22Rv1 (cell line): ENCODE measurements around the gene MTHFR.

Experiments
- CTCF ChIP-seq: fragments of 450-650 bp; IDR thresholded peaks from 2 replicates; pipeline ENCODE4 v1.5.1; 2017; ENCODE audit warnings: mild to moderate bottlenecking
- ZFX ChIP-seq: fragments of 450-650 bp; IDR thresholded peaks from 2 replicates; pipeline ENCODE4 v1.6.1; 2017; ENCODE audit warnings: antibody characterized with exemption, borderline replicate concordance

DNA sequence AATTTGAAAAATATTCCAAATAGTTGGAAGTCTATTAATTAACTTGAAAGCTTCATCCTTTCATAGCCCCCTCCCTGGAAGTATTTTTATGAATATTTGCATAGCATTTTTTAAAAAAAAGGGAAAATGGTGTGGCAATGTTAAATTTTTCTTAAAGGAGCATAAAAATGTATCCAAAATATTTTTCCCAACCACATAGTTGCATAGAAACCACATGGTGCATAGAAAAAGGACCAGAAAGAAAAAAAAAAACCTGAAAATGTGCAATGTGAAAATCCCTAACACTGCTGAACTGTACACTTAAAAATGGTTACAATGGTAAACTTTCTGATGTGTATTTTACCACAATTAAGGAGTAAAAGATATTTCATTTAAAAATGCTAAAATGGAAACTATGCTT is 35.8 kb downstream of the MTHFR start:
- no peak for TF ChIP-seq CTCF
- no peak for TF ChIP-seq ZFX
